Measurements from ENCODE around the gene PKP4. TPM values are rescaled to one million over a fixed set of nuclear protein-coding genes. Genes with fewer than 3 reads are reported as not detected.

PKP4 gene
- total and polyA plus RNA-seq, 2 experiments from 2014 or later: 35.7 to 92.3 TPM

GRCh38 chr2:158629116-158629515 is 172.4 kb downstream of the PKP4 start:
- H3K36me3 ChIP-seq (ENCODE audit: insufficient read depth): peaks cover 12% of the 10 kb centered on the region

More at GRCh38 chr2:158629116-158629515, 172.4 kb downstream of the PKP4 start:
- no peak overlapping the region for H2AFZ ChIP-seq
- Mint-ChIP-seq H3K4me1 (0 out of 3 replicates have a peak, but pooled peaks cover 2% of the 10 kb centered on the region), H3K9me3 (no peaks in the 10 kb centered on the region), H3K27ac (no peak overlapping the region), H3K36me3 (ENCODE audit: low read depth) (peaks cover 26% of the 10 kb centered on the region), H3K27me3 (ENCODE audit: insufficient read depth, low read depth, poor library complexity) (peaks cover 2% of the 10 kb centered on the region), H3K4me3 (no peak overlapping the region)
- no peak for ATAC-seq
- no peaks in the 10 kb centered on the region for H3K79me2 ChIP-seq (replicated peaks; ENCODE audit: insufficient read depth)
- no peaks in the 10 kb centered on the region for H3K4me1 ChIP-seq (ENCODE audit: insufficient read depth)
- DNase-seq (ENCODE audit: low spot score): no peak
- no peak overlapping the region for H3K4me2 ChIP-seq
- H3K27ac ChIP-seq (ENCODE audit: low read depth): no peak overlapping the region
- H3F3A ChIP-seq (replicated peaks; ENCODE audit: low read depth): no peaks in the 10 kb centered on the region
- H3K27me3 ChIP-seq (ENCODE audit: insufficient read depth): no peaks in the 10 kb centered on the region
- no peak overlapping the region for H3K4me3 ChIP-seq
- H3K9me2 ChIP-seq (ENCODE audit: insufficient read depth): no peaks in the 10 kb centered on the region
- TF ChIP-seq ZNF462 (CRISPR knock-in tag; IDR thresholded peaks at IDR 0.05) (no peak), ZNF114 (CRISPR knock-in tag; IDR thresholded peaks at IDR 0.05) (no peak), POLR2AphosphoS5 (IDR thresholded peaks at IDR 0.05; ENCODE audit: low read depth) (no peak), JUNB (IDR thresholded peaks at IDR 0.05; ENCODE audit: unreplicated experiment) (no peak), STAT1 (IDR thresholded peaks at IDR 0.05; ENCODE audit: unreplicated experiment) (no peak), EZH2phosphoT487 (IDR thresholded peaks at IDR 0.05; ENCODE audit: unreplicated experiment) (no peak), NANOG (IDR thresholded peaks at IDR 0.05; ENCODE audit: borderline replicate concordance) (no peak), EZH2 (IDR thresholded peaks at IDR 0.05; ENCODE audit: low read depth, unreplicated experiment) (no peak), CREB1 (CRISPR knock-in tag; IDR thresholded peaks at IDR 0.05; ENCODE audit: low read depth) (no peak)
- TF ChIP-seq, protein P1, sequence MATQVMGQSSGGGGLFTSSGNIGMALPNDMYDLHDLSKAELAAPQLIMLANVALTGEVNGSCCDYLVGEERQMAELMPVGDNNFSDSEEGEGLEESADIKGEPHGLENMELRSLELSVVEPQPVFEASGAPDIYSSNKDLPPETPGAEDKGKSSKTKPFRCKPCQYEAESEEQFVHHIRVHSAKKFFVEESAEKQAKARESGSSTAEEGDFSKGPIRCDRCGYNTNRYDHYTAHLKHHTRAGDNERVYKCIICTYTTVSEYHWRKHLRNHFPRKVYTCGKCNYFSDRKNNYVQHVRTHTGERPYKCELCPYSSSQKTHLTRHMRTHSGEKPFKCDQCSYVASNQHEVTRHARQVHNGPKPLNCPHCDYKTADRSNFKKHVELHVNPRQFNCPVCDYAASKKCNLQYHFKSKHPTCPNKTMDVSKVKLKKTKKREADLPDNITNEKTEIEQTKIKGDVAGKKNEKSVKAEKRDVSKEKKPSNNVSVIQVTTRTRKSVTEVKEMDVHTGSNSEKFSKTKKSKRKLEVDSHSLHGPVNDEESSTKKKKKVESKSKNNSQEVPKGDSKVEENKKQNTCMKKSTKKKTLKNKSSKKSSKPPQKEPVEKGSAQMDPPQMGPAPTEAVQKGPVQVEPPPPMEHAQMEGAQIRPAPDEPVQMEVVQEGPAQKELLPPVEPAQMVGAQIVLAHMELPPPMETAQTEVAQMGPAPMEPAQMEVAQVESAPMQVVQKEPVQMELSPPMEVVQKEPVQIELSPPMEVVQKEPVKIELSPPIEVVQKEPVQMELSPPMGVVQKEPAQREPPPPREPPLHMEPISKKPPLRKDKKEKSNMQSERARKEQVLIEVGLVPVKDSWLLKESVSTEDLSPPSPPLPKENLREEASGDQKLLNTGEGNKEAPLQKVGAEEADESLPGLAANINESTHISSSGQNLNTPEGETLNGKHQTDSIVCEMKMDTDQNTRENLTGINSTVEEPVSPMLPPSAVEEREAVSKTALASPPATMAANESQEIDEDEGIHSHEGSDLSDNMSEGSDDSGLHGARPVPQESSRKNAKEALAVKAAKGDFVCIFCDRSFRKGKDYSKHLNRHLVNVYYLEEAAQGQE (IDR thresholded peaks at IDR 0.05; ENCODE audit: unreplicated experiment): no peak
- TF ChIP-seq, protein P2, sequence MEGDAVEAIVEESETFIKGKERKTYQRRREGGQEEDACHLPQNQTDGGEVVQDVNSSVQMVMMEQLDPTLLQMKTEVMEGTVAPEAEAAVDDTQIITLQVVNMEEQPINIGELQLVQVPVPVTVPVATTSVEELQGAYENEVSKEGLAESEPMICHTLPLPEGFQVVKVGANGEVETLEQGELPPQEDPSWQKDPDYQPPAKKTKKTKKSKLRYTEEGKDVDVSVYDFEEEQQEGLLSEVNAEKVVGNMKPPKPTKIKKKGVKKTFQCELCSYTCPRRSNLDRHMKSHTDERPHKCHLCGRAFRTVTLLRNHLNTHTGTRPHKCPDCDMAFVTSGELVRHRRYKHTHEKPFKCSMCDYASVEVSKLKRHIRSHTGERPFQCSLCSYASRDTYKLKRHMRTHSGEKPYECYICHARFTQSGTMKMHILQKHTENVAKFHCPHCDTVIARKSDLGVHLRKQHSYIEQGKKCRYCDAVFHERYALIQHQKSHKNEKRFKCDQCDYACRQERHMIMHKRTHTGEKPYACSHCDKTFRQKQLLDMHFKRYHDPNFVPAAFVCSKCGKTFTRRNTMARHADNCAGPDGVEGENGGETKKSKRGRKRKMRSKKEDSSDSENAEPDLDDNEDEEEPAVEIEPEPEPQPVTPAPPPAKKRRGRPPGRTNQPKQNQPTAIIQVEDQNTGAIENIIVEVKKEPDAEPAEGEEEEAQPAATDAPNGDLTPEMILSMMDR (conservative IDR thresholded peaks at IDR 0.05; ENCODE audit: low read depth in 2 of 2): no peak
- TF ChIP-seq, protein P3, sequence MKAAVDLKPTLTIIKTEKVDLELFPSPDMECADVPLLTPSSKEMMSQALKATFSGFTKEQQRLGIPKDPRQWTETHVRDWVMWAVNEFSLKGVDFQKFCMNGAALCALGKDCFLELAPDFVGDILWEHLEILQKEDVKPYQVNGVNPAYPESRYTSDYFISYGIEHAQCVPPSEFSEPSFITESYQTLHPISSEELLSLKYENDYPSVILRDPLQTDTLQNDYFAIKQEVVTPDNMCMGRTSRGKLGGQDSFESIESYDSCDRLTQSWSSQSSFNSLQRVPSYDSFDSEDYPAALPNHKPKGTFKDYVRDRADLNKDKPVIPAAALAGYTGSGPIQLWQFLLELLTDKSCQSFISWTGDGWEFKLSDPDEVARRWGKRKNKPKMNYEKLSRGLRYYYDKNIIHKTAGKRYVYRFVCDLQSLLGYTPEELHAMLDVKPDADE (IDR thresholded peaks at IDR 0.05): no peak
- H4K20me1 ChIP-seq (replicated peaks; ENCODE audit: insufficient read depth): no peaks in the 10 kb centered on the region
